Middle frontal gyrus (tissue), 1 donor: ENCODE results near the gene USP3.
"Not testable (repeated sequence)": the region's sequence is repeated elsewhere in the genome, so short reads cannot be mapped to it uniquely, and the experiment has no call there.

ENCODE experiments used
- DNase-seq: peaks from one replicate; pipeline ENCODE4 v3.0.0-alpha.2; 2015; ENCODE audit warnings: low spot score; ENCODE audit errors: extremely low spot score

Gene USP3

GRCh38 chr15:63475707-63476106, 28.7 kb upstream of the USP3 start:
- no peak for DNase-seq

- DNase-seq = no peak
These were observed 28.2 kb upstream of the USP3 start for GRCh38 chr15:63476229-63476632.

- no peak for DNase-seq
These were observed 26.1 kb upstream of the USP3 start for GRCh38 chr15:63478243-63478642.

GRCh38 chr15:63480441-63480821, 24.0 kb upstream of the USP3 start:
- no peak for DNase-seq

- DNase-seq = no peak
These were observed 23.1 kb upstream of the USP3 start for GRCh38 chr15:63481105-63481810.

- no peak for DNase-seq
These were observed 21.5 kb upstream of the USP3 start for GRCh38 chr15:63482874-63483323.

- no peak for DNase-seq
These were observed 20.6 kb upstream of the USP3 start for GRCh38 chr15:63483521-63484371.

- no peak for DNase-seq
These were observed 19.8 kb upstream of the USP3 start for GRCh38 chr15:63484433-63485186.

GRCh38 chr15:63487076-63487757, 17.2 kb upstream of the USP3 start:
- no peak for DNase-seq

- not testable (repeated sequence) for DNase-seq
These were observed 16.5 kb upstream of the USP3 start for GRCh38 chr15:63487758-63488397.

GRCh38 chr15:63488398-63488960, 15.9 kb upstream of the USP3 start:
- no peak for DNase-seq

GRCh38 chr15:63489352-63489751, 15.0 kb upstream of the USP3 start:
- no peak for DNase-seq

- no peak for DNase-seq
These were observed 13.9 kb upstream of the USP3 start for GRCh38 chr15:63490345-63491034.

- DNase-seq = no peak
These were observed 13.1 kb upstream of the USP3 start for GRCh38 chr15:63491116-63491827.

GRCh38 chr15:63491979-63492378, 12.4 kb upstream of the USP3 start:
- DNase-seq = no peak

- no peak for DNase-seq
These were observed 11.8 kb upstream of the USP3 start for GRCh38 chr15:63492541-63493077.

- no peak for DNase-seq
These were observed 11.0 kb upstream of the USP3 start for GRCh38 chr15:63493436-63493835.

- no peak for DNase-seq
These were observed 10.0 kb upstream of the USP3 start for GRCh38 chr15:63494408-63494807.

- DNase-seq = no peak
These were observed 9.1 kb upstream of the USP3 start for GRCh38 chr15:63495343-63495742.
